ENCODE results near the gene PCDHGA8.

GRCh38 chr5:141437221-141437620 is 44.8 kb downstream of the PCDHGA8 start:
- TF ChIP-seq CTCF (IDR thresholded peaks at IDR 0.05) (no peak), JUN (IDR thresholded peaks at IDR 0.05) (no peak)
- TF ChIP-seq, protein P1, sequence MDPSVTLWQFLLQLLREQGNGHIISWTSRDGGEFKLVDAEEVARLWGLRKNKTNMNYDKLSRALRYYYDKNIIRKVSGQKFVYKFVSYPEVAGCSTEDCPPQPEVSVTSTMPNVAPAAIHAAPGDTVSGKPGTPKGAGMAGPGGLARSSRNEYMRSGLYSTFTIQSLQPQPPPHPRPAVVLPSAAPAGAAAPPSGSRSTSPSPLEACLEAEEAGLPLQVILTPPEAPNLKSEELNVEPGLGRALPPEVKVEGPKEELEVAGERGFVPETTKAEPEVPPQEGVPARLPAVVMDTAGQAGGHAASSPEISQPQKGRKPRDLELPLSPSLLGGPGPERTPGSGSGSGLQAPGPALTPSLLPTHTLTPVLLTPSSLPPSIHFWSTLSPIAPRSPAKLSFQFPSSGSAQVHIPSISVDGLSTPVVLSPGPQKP (IDR thresholded peaks at IDR 0.05; ENCODE audit: low read depth, low read length), result no peak
